ENCODE results near the gene HRH3.

The HRH3 gene

GRCh38 chr20:62229667-62230066 is 9.6 kb upstream of the HRH3 start:
- no peak for DNase-seq (ENCODE audit: low read depth)

DNA sequence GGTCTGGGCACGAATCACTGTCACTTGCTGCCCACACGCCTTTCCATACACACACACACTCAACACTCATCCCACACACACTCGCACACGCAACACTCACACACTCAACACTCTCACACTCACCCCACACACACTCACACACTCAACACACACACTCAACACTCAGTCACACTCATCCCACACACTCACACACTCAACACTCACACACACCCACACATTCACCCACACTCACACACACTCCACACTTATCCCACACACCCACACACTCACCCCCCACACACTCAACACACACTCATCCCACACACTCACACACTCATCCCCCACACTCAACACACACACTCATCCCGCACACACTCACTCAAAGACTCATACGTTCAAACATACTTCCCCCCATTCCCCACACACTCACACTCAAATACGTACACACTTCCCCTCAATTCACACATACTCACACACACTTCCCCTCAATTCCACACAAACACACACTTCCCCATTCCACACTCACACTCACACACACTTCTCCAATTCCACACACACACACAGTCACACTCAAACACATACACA is 9.0 kb upstream of the HRH3 start:
- DNase-seq (ENCODE audit: low read depth) = no peak

DNA sequence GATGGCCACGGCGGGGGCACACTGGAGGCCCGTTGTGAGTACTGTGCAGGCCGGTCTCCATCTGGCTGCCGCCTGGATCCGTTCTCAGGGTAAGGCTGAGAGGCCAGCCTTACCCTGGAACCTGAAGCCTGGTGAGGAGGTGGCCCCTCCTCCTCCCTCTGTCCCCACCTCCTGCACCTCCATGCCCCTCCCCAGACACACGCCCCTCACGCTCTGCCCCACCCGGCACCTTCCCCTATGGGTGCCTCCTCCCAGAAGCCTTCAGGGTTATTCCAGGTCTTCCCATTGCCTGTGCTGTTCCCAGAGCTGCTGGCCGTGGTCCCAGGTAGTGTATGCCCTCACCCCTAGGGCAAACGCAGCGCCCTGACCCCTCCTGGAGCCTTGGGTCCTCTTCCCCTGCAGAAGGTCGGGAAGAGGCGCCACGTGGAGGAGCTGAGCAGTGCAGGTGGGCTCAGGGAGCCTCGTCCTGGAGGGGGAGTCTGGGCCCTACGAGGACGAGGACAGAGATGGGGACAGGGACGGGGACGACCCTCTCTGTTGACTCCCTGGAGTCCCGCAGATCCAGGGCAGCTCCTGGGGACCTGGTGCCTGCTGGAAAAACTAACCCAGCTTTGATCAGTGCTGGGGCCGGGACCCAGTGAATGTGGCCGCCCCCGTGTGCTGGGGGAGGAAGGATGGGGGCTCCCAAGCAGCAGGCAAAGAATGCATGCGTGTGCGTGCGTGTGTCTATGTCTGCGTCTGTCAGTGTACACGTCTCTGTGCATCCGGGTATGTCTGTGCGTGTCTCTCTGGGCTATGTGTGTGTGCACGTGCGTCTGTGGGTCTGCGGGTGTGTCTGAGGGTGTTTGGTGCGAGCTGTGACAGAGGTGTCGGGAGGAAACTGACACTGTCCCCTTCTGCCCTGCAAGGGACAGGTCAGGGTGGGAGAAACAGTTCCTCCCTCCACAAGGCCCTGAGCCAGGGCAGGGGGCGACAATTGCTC is 8.2 kb upstream of the HRH3 start:
- DNase-seq (ENCODE audit: low read depth) = no peak

DNA sequence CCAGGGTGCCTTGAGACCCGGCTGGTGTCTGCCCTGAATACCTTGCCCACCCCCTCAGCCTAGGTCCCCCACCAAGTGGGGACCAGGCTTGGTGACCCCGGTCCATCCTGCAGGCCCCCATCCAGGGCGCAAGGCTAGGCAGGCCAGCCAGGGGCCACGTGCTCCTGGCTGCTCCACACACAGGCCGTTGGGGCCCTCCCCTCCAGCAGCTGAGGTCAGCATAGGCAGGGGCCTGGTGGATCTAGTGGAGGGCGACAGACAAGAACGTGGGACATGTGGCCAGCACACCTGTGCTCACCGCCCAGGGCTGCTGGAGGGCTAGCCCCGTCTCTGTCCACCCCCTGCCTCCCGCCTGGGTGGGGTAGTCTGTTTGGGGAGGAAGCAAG is 7.5 kb upstream of the HRH3 start:
- DNase-seq (ENCODE audit: low read depth) = no peak

DNA sequence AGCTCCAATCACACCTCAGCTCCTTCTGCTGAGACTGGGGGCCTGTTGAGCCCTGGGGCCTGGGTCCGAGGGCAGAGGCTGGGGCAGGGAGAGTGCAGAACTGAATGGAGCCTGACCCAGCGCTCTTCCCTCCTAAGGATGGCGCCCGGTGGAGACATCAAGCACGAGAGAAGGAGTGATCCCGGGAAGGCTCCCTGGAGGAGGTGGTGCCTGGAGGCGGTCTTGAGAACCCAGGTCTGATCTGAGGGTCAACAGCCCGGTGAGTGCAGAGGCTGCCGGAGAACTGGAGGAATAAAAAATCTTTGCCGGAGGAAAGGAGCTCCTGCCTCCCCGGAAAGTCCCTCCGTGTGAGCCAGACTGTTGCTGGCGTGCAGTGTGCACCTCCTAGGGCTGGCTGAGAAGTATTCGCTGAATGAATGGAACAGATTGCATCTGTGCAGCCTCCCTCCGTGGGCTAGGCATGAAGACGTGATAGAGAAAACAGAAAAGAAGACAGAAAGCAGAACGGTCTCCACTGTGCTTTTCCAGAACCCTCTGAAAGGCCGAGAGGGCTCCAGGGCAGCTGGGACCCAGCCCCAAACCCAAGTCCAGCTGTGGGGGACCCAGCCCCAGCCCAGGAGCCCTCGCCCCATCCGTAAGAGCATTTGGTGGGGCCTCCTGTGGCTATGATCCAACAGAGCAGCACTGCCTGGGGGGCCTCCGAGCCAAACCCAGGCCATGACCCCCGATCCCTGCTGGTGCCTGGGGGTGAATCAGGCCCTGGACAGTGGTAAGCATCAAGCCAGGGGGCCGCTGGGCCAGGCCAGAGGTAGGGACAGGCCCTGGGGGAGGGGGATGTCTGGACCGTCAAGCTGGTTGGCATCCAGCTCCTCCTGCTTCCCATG is 6.9 kb upstream of the HRH3 start:
- no peak for DNase-seq (ENCODE audit: low read depth)

DNA sequence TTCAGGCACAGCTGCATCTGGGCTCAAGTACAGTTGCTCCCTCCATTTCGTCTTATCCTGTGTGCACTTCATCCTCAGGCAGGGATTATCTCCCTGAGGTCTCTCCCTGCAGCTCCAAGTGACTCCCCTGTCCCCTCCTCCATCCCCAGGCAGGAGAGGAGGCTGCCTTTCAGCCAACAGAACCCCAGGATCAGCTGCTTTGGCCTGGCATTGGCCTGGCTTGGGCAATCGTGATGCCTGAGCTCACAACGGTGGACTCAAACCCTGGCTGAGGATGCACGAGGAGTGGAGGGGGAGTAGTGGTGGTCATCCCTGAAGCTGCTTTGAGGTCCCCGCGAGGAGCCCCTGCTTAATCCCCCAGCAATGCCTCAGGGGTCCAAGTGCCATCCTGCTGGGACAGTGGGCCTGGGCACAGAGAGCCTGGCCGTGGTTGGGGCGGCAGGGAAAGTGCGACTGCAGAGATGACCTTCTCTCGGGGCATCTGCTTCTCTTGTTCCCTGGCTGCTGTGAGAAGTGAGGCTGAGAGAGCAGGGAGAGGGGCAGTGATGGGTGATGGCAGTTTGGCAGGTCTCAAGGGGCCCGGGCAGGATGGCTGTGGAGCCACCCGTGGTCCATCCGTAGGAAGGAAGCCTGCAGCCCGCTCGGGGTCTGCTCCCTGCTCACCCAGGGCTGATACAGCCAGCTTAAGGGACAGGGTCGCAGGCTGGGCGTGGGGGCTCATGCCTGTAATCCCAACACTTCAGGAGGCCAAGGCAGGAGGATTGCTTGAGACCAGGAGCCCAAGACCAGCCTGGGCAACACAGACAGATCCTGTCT is 6.0 kb upstream of the HRH3 start:
- no peak for DNase-seq (ENCODE audit: low read depth)

DNA sequence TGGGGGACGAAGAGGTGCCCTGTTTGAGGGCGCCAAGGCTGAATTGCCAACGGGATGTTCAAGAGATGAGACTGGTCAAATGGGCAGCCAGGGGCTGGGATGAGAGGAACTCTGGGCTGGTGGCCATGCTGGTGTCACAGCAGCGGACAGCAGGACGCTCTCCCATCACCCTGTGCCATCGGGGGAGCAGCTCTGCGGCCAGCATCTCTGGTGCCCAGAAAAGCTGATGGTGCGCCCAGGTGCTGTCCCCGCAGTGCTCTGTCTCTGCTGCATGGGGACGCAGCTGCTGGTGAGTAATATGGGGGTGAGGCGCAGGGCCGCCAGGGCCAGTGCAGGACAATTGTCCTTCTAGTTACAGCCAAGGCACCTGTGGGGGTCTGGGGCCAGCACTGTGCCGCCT is 4.9 kb upstream of the HRH3 start:
- DNase-seq (ENCODE audit: low read depth) = no peak

DNA sequence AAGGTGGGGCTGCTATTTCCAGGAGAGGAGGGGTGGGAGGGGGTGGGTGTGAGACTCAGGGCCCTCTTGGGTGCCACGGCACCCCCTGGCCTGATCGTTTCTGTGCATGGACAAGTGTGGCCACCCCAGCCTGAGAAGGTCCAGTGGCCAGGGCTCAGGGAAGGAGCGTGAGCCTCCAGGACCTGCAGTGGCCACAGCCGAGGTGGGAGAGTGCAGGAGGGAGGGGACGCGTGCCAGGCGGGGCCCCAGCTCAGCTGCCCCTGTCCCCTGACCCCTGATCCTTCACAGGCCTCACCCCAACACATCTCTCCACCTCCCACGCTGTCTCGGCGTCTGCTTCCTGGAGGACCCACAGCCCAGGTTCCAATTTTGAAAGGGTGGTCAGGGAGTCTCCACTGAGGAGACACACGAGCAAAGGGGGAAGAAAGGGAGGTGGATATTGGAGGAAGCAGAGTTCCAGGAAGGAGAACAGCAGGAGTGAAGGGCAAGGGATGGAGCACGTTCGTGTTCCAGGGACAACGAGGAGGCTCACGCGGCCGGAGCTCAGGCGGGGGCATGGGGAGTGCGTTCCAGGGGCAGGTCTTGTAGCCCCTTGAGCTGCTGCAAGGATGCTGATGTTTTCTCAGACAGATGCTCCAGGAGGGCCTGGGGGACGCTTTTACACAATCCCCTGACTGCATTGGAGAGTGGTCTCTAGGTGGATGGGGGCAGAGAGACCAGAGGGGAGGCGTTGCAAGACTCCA is 4.2 kb upstream of the HRH3 start:
- no peak for DNase-seq (ENCODE audit: low read depth)

DNA sequence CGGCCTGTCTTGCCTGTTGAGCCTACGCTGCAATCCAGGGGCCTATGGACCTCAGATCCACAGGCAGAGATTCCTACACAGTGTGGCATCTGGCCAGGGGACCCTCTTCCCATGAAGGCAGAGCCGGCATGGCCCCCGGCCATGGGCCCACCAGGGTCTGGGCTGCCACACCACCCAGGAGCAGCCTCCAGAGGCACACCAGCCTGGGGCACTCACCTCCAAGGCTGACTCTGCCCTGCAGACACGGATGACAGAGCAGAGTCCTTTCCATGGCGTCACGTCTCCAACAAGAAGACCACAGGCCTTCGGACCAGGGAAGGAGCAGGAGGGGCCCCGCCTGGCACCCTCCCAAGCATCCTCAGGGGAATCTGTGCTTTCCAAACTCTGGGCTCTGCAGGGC is 3.5 kb upstream of the HRH3 start:
- no peak for DNase-seq (ENCODE audit: low read depth)

DNA sequence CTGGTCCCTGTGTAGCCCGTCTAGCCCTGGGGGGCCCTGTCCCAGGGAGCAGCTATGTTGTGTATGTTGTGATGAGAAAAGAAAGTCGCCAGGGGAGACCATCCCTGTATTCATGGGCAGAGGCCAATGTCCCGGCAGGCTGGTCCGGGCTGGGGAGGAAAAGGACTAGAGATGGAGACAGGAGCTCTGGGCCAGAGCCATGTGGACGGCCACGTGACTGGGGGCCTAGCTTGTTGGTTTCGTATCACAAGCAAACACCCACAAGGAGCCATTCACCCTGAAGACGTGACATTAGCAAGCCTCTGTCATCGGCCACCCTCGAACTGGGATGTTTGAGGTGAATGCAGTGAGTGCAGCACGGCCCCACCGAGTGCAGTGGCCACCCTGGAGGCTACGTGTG is 2.9 kb upstream of the HRH3 start:
- DNase-seq (ENCODE audit: low read depth) = no peak

- DNase-seq (ENCODE audit: low read depth) = no peak
Measured at GRCh38 chr20:62222266-62222850, 2.3 kb upstream of the HRH3 start.

- no peak for DNase-seq (ENCODE audit: low read depth)
Measured at GRCh38 chr20:62220666-62221568, 839 bp upstream of the HRH3 start.

- no peak for DNase-seq (ENCODE audit: low read depth)
Measured at GRCh38 chr20:62219101-62219991, 732 bp downstream of the HRH3 start.

DNA sequence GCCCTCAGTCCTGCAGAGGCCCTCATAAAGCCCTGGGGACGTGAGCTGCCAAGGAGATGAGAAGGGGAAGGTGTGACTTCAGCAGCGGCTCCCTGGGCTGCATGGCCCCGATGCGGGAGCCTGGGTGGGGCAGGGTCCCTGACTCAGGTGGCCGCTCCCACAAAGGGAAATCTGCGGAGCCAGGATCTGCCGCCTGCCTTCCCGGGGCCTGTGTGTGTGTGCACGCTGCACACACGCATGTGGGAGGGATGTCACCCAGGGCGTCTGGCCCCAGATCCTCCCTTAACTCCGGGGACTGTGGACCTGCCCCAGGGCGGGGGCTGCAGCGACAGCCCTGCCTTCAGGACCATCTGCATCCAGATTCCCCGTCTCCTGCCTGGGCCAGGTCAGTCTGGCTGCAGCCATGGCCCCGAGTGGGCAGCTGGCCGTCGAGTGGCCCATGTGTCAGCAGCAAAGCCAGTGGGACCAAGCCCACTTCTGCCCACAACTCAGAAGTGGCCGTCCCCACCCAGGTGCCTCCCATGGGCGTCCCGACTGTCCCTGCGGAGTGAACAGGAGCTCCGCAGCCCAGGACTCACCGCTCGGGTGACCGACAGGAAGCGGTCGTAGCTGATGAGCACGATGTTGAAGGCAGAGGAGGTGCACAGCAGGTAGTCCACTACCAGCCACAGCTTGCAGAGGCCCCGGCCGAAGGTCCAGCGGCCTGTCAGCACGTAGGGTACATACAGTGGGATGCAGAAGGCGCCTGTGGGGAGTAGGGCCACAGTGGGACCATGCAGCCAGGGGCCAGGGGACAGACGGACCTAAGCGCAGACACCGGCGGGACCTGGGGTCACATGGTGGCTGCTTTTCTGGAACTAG is 1.9 kb downstream of the HRH3 start:
- DNase-seq (ENCODE audit: low read depth) = no peak

DNA sequence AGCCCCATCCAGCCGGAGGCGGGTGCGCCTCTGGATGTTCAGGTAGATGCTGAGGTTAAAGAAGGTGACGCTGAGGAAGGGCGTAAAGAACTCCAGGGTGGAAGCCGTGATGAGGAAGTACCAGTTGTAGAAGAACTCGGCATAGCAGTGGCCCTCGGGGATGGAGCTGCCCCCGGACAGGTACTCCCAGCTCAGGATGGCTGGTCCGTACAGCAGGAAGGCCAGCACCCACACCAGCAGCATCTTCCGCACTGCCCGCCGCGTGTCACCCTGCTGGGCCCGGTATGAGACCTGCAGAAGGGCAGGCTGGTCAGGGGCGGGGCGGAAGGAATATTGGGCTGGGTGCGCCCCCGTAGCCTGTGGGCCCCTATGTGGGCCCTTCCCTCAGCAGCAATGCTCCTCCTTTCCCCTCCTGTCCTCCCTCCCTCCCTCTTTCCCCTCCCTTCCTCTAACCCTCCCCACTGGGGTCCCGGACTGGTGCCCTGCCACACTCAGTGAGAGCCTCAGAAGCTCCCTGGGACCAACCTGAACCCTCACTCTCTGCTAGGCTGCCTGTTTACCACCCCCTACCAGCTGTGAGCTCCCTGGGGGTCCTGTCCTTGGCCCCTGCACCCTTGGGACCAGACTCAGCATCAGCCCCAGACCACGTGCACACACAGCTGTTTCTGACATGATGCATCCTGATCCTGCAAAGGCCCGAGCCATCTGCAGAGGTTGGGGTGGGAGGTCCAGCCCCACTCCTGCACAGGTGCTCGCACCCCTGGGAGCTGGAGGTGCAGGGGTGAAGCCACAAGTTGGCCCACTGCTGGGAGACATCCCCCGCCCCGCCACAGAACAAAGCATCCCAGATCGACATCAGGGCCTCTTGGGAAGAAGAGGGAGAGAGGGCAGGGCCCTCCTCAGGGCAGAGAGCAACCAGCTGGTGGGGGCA is 3.2 kb downstream of the HRH3 start:
- no peak for DNase-seq (ENCODE audit: low read depth)

- no peak for DNase-seq (ENCODE audit: low read depth)
Measured at GRCh38 chr20:62215991-62216635, 4.0 kb downstream of the HRH3 start.
